Measurements from ENCODE around the gene TUFT1. TPM values are rescaled to one million over a fixed set of nuclear protein-coding genes. Genes with fewer than 3 reads are reported as not detected.

The TUFT1 gene
- polyA plus RNA-seq, 3 donors: 1.5 to 1.7 (median 1.6) TPM

- Histone ChIP-seq H2AFZ (ENCODE audit: insufficient read depth, low read depth, low read length, poor library complexity, severe bottlenecking) (no peak overlapping the region), H3K79me2 (ENCODE audit: insufficient read depth, low read length) (no peaks in the 10 kb centered on the region), H3K27me3 (ENCODE audit: control insufficient read depth in 2 of 2, insufficient read depth in 2 of 2, low read length in 2 of 2) (no peaks in the 10 kb centered on the region), H4K20me1 (ENCODE audit: insufficient read depth, low read length) (no peaks in the 10 kb centered on the region), H3K9ac (ENCODE audit: insufficient read depth, low read length, poor library complexity, severe bottlenecking) (no peak overlapping the region), H3K36me3 (replicated peaks in 1 of 2; ENCODE audit: control insufficient read depth in 1 of 2, insufficient read depth in 2 of 2, low read length in 2 of 2) (no peaks in the 10 kb centered on the region), H3K4me1 (ENCODE audit: control insufficient read depth in 1 of 2, insufficient read depth in 2 of 2, low read length in 2 of 2) (peaks cover 0 to 4% of the 10 kb centered on the region in 2 donors), H3K9me3 (replicated peaks in 1 of 2; ENCODE audit: control insufficient read depth in 1 of 2, insufficient read depth in 1 of 2, low read length in 2 of 2) (no peaks in the 10 kb centered on the region), H3K27ac (ENCODE audit: low read depth in 1 of 2, low read length in 2 of 2) (no peak overlapping the region), H3K4me3 (replicated peaks in 1 of 3; ENCODE audit: low read depth in 2 of 3, low read length in 3 of 3) (no peak overlapping the region), H3K4me2 (replicated peaks; ENCODE audit: extremely low read depth, low read length, poor library complexity, severe bottlenecking) (no peak overlapping the region)
- DNase-seq: no peak
- intact Hi-C loops (cut with micrococcal nuclease): no loop called here
- WGBS (ENCODE audit: insufficient coverage): no CpG with 5 or more reads among the region's 2 CpGs
- H3K36me3 Mint-ChIP-seq: peaks cover 7 to 8% of the 10 kb centered on the region in 2 donors
- H3K9me3 Mint-ChIP-seq: no peaks in the 10 kb centered on the region
- H3K27me3 Mint-ChIP-seq (ENCODE audit: low read depth in 3 of 3): peaks cover 2 to 8% (median 4%) of the 10 kb centered on the region in 3 donors
- no peak for TF ChIP-seq CTCF (IDR thresholded peaks at IDR 0.05)
- no peak overlapping the region for H3K4me3 Mint-ChIP-seq
- H3K27ac Mint-ChIP-seq: no peak overlapping the region
- H3K4me1 Mint-ChIP-seq: peaks cover 6% of the 10 kb centered on the region
Measured at GRCh38 chr1:151577173-151577572, 37.1 kb downstream of the TUFT1 start.

- TF ChIP-seq CTCF (IDR thresholded peaks at IDR 0.05): no peak
- no peaks in the 10 kb centered on the region for H3K9me3 ChIP-seq (replicated peaks in 1 of 2; ENCODE audit: control insufficient read depth in 1 of 2, insufficient read depth in 1 of 2, low read length in 2 of 2)
- H3K79me2 ChIP-seq (ENCODE audit: insufficient read depth, low read length): no peaks in the 10 kb centered on the region
- DNase-seq: no peak
- no peaks in the 10 kb centered on the region for H3K27me3 ChIP-seq (ENCODE audit: control insufficient read depth in 2 of 2, insufficient read depth in 2 of 2, low read length in 2 of 2)
- intact Hi-C loops (cut with micrococcal nuclease): no loop called here
- H3K36me3 Mint-ChIP-seq: peaks cover 7% of the 10 kb centered on the region in 2 donors
- H3K27ac ChIP-seq (ENCODE audit: low read depth in 1 of 2, low read length in 2 of 2): no peak overlapping the region
- no peak overlapping the region for H3K4me2 ChIP-seq (replicated peaks; ENCODE audit: extremely low read depth, low read length, poor library complexity, severe bottlenecking)
- H3K27me3 Mint-ChIP-seq (ENCODE audit: low read depth in 3 of 3): peaks cover 2 to 10% (median 4%) of the 10 kb centered on the region in 3 donors
- H3K4me1 ChIP-seq (ENCODE audit: control insufficient read depth in 1 of 2, insufficient read depth in 2 of 2, low read length in 2 of 2): peaks cover 0 to 4% of the 10 kb centered on the region in 2 donors
- H3K36me3 ChIP-seq (replicated peaks in 1 of 2; ENCODE audit: control insufficient read depth in 1 of 2, insufficient read depth in 2 of 2, low read length in 2 of 2): no peaks in the 10 kb centered on the region
- H3K27ac Mint-ChIP-seq: no peak overlapping the region
- no peaks in the 10 kb centered on the region for H3K9me3 Mint-ChIP-seq
- WGBS (ENCODE audit: insufficient coverage): no CpG with 5 or more reads among the region's 1 CpG
- no peak overlapping the region for H3K4me3 Mint-ChIP-seq
- no peaks in the 10 kb centered on the region for H4K20me1 ChIP-seq (ENCODE audit: insufficient read depth, low read length)
- peaks cover 6% of the 10 kb centered on the region for H3K4me1 Mint-ChIP-seq
- no peak overlapping the region for H3K9ac ChIP-seq (ENCODE audit: insufficient read depth, low read length, poor library complexity, severe bottlenecking)
- H2AFZ ChIP-seq (ENCODE audit: insufficient read depth, low read depth, low read length, poor library complexity, severe bottlenecking): no peak overlapping the region
- no peak overlapping the region for H3K4me3 ChIP-seq (replicated peaks in 1 of 3; ENCODE audit: low read depth in 2 of 3, low read length in 3 of 3)
Measured at GRCh38 chr1:151578941-151579340, 38.8 kb downstream of the TUFT1 start.

All from CD14-positive monocyte (primary cell).